Fibroblast of lung (primary cell): ENCODE data around the gene YTHDC2. TPM values are rescaled to one million over a fixed set of nuclear protein-coding genes. Genes with fewer than 3 reads are reported as not detected.

Experiments used
- DNase-seq, 2 donors: peaks; one replicate each; pipeline versions ENCODE4 v3.0.0 to v3.0.0-alpha.2; 2010; ENCODE audit warnings: low read depth in 2 of 2
- H2AFZ ChIP-seq: 2 replicates; pipeline ENCODE4 v1.5.1; 2012; ENCODE audit warnings: low read length, control low read depth, inconsistent platforms
- H3K27ac ChIP-seq: 2 replicates; pipeline ENCODE4 v1.5.1; 2011; ENCODE audit warnings: low read length, control low read depth; ENCODE audit not compliant: insufficient read depth
- H3K27me3 ChIP-seq: 2 replicates; pipeline ENCODE4 v1.5.1; 2011; ENCODE audit warnings: mild to moderate bottlenecking, low read length; ENCODE audit not compliant: control insufficient read depth, insufficient read depth
- H3K36me3 ChIP-seq: 2 replicates; pipeline ENCODE4 v1.5.1; 2011; ENCODE audit warnings: low read length; ENCODE audit not compliant: control insufficient read depth, insufficient read depth
- H3K4me1 ChIP-seq: 2 replicates; pipeline ENCODE4 v1.5.1; 2011; ENCODE audit warnings: low read length; ENCODE audit not compliant: control insufficient read depth, insufficient read depth; ENCODE audit errors: extremely low read depth
- H3K4me2 ChIP-seq: 2 replicates; pipeline ENCODE4 v1.5.1; 2011; ENCODE audit warnings: low read length, control low read depth; ENCODE audit not compliant: insufficient read depth; ENCODE audit errors: extremely low read depth
- H3K4me3 ChIP-seq, 4 experiments: fragments of 200-600 bp in 1 of 4; sonication (generic) in 1 of 4; replicated peaks in 1 of 4; 2 replicates each; pipeline ENCODE4 v1.5.1; 2011 to 2016; ENCODE audit warnings: low read length in 4 of 4, low read depth in 3 of 4, mild to moderate bottlenecking in 3 of 4, control low read depth in 2 of 4, inconsistent platforms in 1 of 4, mixed read lengths in 1 of 4; ENCODE audit not compliant: insufficient read depth in 1 of 4; ENCODE audit errors: control extremely low read depth in 1 of 4
- H3K79me2 ChIP-seq: 2 replicates; pipeline ENCODE4 v1.5.1; 2012; ENCODE audit warnings: mild to moderate bottlenecking, low read length, inconsistent platforms; ENCODE audit not compliant: control insufficient read depth, insufficient read depth
- H3K9ac ChIP-seq: 2 replicates; pipeline ENCODE4 v1.5.1; 2011; ENCODE audit warnings: mild to moderate bottlenecking, low read length, control low read depth; ENCODE audit not compliant: insufficient read depth
- H3K9me3 ChIP-seq: 2 replicates; pipeline ENCODE4 v1.5.1; 2012; ENCODE audit warnings: low read depth, low read length; ENCODE audit not compliant: control insufficient read depth, insufficient read depth
- H4K20me1 ChIP-seq: 2 replicates; pipeline ENCODE4 v1.5.1; 2011; ENCODE audit warnings: low read length; ENCODE audit not compliant: control insufficient read depth, insufficient read depth; ENCODE audit errors: extremely low read depth
- EZH2 ChIP-seq: IDR thresholded peaks from 2 replicates; pipeline ENCODE4 v1.5.1; 2012; ENCODE audit warnings: low read length, control low read depth, mild to moderate bottlenecking; ENCODE audit errors: missing control alignments
- polyA plus RNA-seq, 2 donors: library from polyadenylated mRNA; depleted of rRNA in 1 of 2; stranded (reverse) in 1 of 2; unstranded in 1 of 2; fragments of >200 nt; gene quantifications; 2 replicates each; pipeline ENCODE4 v1.2.1, GENCODE V29; 2011 to 2012; ENCODE audit warnings: missing spikeins in 1 of 2
- total RNA-seq: library from RNA; depleted of rRNA; stranded (reverse); fragments of >200 nt; gene quantifications from 2 replicates; pipeline ENCODE4 v1.2.1, GENCODE V29; 2014
- TF ChIP-seq, protein P1 (sequence below), 2 donors: IDR thresholded peaks in 1 of 2; conservative IDR thresholded peaks in 1 of 2; 1 replicate in 1 of 2; 2 replicates in 1 of 2; pipeline ENCODE4 v1.5.1; 2011 to 2012; ENCODE audit warnings: low read length in 2 of 2, control low read depth in 1 of 2, inconsistent platforms in 1 of 2, low read depth in 1 of 2, mild to moderate bottlenecking in 1 of 2

Gene YTHDC2
- total and polyA plus RNA-seq, 2 donors (not counting 1 experiment from before 2014, with no cell fraction given), result 8.3 to 32.7 TPM

DNA sequence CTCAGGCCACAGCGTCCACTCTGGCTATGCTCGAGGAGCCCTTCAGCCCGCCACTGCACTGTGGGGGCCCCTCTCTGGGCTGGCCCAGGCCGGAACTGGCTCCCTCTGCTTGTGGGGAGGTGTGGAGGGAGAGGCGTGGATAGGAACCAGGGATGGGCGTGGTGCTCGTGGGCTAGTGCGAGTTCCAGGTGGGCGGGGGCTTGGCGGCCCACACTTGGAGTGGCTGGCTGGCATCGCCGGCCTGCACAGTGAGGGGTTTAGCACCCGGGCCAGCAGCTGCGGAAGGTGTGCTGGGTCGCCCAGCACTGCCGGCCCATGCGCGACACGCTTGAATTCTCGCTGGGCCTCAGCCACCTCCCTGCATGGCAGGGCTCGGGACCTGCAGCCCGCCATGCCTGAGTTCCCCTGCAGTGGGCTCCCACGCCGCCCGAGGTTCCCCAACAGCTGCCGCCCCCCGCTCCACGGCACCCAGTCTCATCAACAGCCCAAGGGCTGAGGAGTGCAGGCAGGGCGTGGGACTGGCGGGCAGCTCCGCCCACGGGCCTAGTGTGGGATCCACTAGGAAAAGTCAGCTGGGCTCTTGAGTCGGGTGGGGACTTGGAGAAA lies 103.8 kb downstream of the YTHDC2 start:
- Histone ChIP-seq H3K9ac (no peak overlapping the region), H3K27ac (no peak overlapping the region), H3K79me2 (no peaks in the 10 kb centered on the region), H3K9me3 (no peaks in the 10 kb centered on the region), H3K4me2 (no peak overlapping the region), H3K27me3 (no peaks in the 10 kb centered on the region), H3K4me1 (no peaks in the 10 kb centered on the region), H4K20me1 (no peaks in the 10 kb centered on the region), H3K4me3 (no peak overlapping the region), H2AFZ (no peak overlapping the region), H3K36me3 (no peaks in the 10 kb centered on the region)
- no peak for DNase-seq
- TF ChIP-seq, protein P1, sequence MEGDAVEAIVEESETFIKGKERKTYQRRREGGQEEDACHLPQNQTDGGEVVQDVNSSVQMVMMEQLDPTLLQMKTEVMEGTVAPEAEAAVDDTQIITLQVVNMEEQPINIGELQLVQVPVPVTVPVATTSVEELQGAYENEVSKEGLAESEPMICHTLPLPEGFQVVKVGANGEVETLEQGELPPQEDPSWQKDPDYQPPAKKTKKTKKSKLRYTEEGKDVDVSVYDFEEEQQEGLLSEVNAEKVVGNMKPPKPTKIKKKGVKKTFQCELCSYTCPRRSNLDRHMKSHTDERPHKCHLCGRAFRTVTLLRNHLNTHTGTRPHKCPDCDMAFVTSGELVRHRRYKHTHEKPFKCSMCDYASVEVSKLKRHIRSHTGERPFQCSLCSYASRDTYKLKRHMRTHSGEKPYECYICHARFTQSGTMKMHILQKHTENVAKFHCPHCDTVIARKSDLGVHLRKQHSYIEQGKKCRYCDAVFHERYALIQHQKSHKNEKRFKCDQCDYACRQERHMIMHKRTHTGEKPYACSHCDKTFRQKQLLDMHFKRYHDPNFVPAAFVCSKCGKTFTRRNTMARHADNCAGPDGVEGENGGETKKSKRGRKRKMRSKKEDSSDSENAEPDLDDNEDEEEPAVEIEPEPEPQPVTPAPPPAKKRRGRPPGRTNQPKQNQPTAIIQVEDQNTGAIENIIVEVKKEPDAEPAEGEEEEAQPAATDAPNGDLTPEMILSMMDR (conservative IDR thresholded peaks at IDR 0.05 in 1 of 2, IDR thresholded peaks at IDR 0.05 in 1 of 2; ENCODE audit: low read depth in 1 of 2, low read length in 2 of 2), result no peak
- no peak for TF ChIP-seq EZH2

DNA sequence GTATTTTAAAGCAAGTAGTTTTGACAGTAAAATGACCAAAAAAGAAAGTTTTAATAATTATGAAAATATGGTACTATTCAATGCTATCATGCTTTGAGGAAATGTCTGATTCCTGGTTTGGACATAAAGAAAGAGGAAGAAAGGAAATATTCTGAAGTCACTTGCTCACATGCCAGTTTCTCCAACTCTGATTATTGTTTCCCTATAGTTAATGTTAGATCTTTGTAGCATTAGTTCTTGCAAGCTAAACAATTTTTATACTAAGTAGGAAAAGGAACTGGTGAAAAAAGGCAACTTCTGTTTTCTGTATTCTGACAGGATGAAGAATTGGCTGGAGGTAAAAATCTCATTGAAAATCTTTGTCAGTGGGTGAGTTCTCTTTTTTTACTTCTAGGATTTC lies 119.5 kb downstream of the YTHDC2 start:
- Histone ChIP-seq H3K27ac (no peak overlapping the region), H3K9me3 (no peaks in the 10 kb centered on the region), H3K4me2 (no peak overlapping the region), H3K4me1 (no peaks in the 10 kb centered on the region), H2AFZ (no peak overlapping the region), H3K27me3 (no peaks in the 10 kb centered on the region), H3K36me3 (no peaks in the 10 kb centered on the region), H3K4me3 (no peak overlapping the region), H3K9ac (no peak overlapping the region), H3K79me2 (no peaks in the 10 kb centered on the region), H4K20me1 (no peaks in the 10 kb centered on the region)
- TF ChIP-seq, protein P1 (conservative IDR thresholded peaks at IDR 0.05 in 1 of 2, IDR thresholded peaks at IDR 0.05 in 1 of 2; ENCODE audit: low read depth in 1 of 2, low read length in 2 of 2), result no peak
- TF ChIP-seq EZH2, result no peak
- no peak for DNase-seq

DNA sequence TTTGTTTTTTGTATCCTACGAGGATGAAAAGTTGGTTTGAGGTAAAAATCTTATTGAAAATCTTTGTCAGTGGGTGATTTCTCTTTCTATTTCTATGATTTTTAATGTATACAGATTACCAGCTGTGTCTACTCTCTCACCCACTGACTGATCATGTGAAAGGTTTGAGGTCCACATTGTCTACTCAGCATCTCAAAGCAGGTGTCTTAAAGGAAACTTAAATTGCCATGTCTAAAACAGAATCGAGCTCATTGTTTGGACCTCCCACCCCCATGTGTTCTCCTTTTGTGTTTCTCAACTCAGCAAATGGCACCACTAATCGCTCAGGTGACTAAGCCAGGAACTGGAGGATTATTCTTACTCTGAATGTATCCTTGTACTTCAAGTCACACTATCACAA lies 121.5 kb downstream of the YTHDC2 start:
- no peak for DNase-seq
- Histone ChIP-seq H3K4me2 (no peak overlapping the region), H3K4me1 (no peaks in the 10 kb centered on the region), H3K9me3 (no peaks in the 10 kb centered on the region), H3K36me3 (no peaks in the 10 kb centered on the region), H3K9ac (no peak overlapping the region), H2AFZ (no peak overlapping the region), H3K27me3 (no peaks in the 10 kb centered on the region), H4K20me1 (no peaks in the 10 kb centered on the region), H3K79me2 (no peaks in the 10 kb centered on the region), H3K4me3 (no peak overlapping the region), H3K27ac (no peak overlapping the region)
- TF ChIP-seq EZH2, result no peak
- TF ChIP-seq, protein P1 (conservative IDR thresholded peaks at IDR 0.05 in 1 of 2, IDR thresholded peaks at IDR 0.05 in 1 of 2; ENCODE audit: low read depth in 1 of 2, low read length in 2 of 2), result no peak
